Measurements from ENCODE around the gene GRM8. TPM values are rescaled to one million over a fixed set of nuclear protein-coding genes. Genes with fewer than 3 reads are reported as not detected.

GRM8 gene
- total and polyA plus RNA-seq, 4 donors, result 0.28 to 4.9 (median 2.8) TPM

DNA sequence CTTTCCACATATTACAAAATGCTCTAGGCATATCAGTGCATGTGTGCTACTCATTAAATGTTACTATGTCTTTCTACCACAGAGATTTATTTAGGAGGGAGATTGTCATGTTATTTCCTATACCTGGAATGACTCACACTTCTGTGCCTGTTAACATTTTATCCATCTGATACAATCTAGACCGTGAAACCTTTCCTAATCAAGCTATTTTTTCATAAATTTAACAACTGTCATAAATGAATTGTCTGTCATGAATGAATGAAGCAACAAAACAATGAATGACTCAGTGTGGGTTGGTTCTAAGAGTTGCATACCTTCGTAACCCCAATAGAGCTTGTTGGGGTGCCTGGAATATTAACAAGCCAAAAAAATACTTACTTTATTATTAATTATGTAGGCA lies 554.3 kb downstream of the GRM8 start:
- Histone ChIP-seq H3K9ac (ENCODE audit: low read depth in 1 of 2, low read length in 2 of 2) (no peak overlapping the region), H3K4me3 (ENCODE audit: low read depth in 1 of 3, low read length in 3 of 3) (no peak overlapping the region), H3K27me3 (ENCODE audit: control insufficient read depth in 4 of 4, insufficient read depth in 4 of 4, low read length in 3 of 4) (no peaks in the 10 kb centered on the region), H3K4me1 (ENCODE audit: control insufficient read depth in 4 of 4, insufficient read depth in 4 of 4, low read length in 3 of 4) (no peaks in the 10 kb centered on the region), H3K36me3 (ENCODE audit: control insufficient read depth in 4 of 4, insufficient read depth in 3 of 4, low read depth in 1 of 4, low read length in 3 of 4) (no peaks in the 10 kb centered on the region), H3K9me3 (ENCODE audit: control insufficient read depth in 4 of 4, low read length in 3 of 4) (no peaks in the 10 kb centered on the region), H3K27ac (ENCODE audit: low read depth in 1 of 2, low read length in 2 of 2) (no peak overlapping the region)
- TF ChIP-seq, protein P1, sequence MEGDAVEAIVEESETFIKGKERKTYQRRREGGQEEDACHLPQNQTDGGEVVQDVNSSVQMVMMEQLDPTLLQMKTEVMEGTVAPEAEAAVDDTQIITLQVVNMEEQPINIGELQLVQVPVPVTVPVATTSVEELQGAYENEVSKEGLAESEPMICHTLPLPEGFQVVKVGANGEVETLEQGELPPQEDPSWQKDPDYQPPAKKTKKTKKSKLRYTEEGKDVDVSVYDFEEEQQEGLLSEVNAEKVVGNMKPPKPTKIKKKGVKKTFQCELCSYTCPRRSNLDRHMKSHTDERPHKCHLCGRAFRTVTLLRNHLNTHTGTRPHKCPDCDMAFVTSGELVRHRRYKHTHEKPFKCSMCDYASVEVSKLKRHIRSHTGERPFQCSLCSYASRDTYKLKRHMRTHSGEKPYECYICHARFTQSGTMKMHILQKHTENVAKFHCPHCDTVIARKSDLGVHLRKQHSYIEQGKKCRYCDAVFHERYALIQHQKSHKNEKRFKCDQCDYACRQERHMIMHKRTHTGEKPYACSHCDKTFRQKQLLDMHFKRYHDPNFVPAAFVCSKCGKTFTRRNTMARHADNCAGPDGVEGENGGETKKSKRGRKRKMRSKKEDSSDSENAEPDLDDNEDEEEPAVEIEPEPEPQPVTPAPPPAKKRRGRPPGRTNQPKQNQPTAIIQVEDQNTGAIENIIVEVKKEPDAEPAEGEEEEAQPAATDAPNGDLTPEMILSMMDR (IDR thresholded peaks at IDR 0.05; ENCODE audit: low read depth, low read length, missing input control), result no peak
- TF ChIP-seq, protein P2, sequence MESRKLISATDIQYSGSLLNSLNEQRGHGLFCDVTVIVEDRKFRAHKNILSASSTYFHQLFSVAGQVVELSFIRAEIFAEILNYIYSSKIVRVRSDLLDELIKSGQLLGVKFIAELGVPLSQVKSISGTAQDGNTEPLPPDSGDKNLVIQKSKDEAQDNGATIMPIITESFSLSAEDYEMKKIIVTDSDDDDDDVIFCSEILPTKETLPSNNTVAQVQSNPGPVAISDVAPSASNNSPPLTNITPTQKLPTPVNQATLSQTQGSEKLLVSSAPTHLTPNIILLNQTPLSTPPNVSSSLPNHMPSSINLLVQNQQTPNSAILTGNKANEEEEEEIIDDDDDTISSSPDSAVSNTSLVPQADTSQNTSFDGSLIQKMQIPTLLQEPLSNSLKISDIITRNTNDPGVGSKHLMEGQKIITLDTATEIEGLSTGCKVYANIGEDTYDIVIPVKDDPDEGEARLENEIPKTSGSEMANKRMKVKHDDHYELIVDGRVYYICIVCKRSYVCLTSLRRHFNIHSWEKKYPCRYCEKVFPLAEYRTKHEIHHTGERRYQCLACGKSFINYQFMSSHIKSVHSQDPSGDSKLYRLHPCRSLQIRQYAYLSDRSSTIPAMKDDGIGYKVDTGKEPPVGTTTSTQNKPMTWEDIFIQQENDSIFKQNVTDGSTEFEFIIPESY (IDR thresholded peaks at IDR 0.05), result no peak
- no peak for TF ChIP-seq GABPA (IDR thresholded peaks at IDR 0.05 in 1 of 2, conservative IDR thresholded peaks at IDR 0.05 in 1 of 2)
- no peak for DNase-seq (ENCODE audit: low spot score)
- 79% methylated on average over 2 of the region's 2 CpGs for WGBS

DNA sequence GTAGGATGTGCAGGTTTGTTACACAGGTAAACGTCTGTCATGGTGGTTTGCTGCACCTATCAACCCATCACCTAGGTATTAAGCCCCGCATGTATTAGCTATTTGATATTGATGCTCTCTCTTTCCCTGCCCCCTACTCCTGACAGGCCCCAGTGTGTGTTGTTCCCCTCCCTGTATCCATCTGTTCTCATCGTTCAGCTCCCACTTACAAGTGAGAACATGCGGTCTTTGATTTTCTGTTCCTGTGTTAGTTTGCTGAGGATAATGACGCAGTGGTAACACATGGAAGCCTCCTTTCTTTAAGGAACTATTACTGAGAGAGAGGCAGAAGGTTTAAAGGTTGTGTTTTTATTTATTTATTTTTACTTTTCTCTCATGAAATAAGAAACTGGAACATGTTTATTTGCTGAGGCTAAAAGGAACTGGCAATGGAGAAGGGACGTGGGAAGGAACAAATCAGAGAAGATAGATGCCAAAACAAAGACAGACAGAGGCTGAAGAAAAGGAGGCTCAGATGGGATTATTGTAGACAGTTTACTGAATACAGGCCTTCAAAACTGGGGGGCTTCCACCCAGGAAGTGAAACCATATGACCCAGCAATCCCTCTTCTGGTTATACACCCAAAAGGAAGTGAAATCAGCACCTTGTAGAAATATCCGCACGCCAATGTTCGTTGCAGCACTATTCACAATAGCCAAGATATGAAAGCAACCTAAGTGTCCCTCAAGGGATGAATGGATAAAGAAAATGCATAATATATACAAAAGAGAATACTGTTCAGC lies 556.3 kb downstream of the GRM8 start:
- H3K27me3 ChIP-seq (ENCODE audit: control insufficient read depth in 4 of 4, insufficient read depth in 4 of 4, low read length in 3 of 4), result no peaks in the 10 kb centered on the region
- WGBS, result 87% methylated on average over 9 of the region's 9 CpGs
- no peak overlapping the region for H3K9ac ChIP-seq (ENCODE audit: low read depth in 1 of 2, low read length in 2 of 2)
- no peaks in the 10 kb centered on the region for H3K9me3 ChIP-seq (ENCODE audit: control insufficient read depth in 4 of 4, low read length in 3 of 4)
- H3K4me3 ChIP-seq (ENCODE audit: low read depth in 1 of 3, low read length in 3 of 3), result no peak overlapping the region
- no peak for TF ChIP-seq HNF4G (IDR thresholded peaks at IDR 0.05)
- TF ChIP-seq RAD21 (IDR thresholded peaks at IDR 0.05), result no peak
- TF ChIP-seq FOXA1 (IDR thresholded peaks at IDR 0.05), result no peak
- TF ChIP-seq, protein P3, sequence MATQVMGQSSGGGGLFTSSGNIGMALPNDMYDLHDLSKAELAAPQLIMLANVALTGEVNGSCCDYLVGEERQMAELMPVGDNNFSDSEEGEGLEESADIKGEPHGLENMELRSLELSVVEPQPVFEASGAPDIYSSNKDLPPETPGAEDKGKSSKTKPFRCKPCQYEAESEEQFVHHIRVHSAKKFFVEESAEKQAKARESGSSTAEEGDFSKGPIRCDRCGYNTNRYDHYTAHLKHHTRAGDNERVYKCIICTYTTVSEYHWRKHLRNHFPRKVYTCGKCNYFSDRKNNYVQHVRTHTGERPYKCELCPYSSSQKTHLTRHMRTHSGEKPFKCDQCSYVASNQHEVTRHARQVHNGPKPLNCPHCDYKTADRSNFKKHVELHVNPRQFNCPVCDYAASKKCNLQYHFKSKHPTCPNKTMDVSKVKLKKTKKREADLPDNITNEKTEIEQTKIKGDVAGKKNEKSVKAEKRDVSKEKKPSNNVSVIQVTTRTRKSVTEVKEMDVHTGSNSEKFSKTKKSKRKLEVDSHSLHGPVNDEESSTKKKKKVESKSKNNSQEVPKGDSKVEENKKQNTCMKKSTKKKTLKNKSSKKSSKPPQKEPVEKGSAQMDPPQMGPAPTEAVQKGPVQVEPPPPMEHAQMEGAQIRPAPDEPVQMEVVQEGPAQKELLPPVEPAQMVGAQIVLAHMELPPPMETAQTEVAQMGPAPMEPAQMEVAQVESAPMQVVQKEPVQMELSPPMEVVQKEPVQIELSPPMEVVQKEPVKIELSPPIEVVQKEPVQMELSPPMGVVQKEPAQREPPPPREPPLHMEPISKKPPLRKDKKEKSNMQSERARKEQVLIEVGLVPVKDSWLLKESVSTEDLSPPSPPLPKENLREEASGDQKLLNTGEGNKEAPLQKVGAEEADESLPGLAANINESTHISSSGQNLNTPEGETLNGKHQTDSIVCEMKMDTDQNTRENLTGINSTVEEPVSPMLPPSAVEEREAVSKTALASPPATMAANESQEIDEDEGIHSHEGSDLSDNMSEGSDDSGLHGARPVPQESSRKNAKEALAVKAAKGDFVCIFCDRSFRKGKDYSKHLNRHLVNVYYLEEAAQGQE (IDR thresholded peaks at IDR 0.05), result no peak
- TF ChIP-seq HNF4A (conservative IDR thresholded peaks at IDR 0.05), result no peak
- no peak for TF ChIP-seq NR2F2 (IDR thresholded peaks at IDR 0.05)
- TF ChIP-seq, protein P4, sequence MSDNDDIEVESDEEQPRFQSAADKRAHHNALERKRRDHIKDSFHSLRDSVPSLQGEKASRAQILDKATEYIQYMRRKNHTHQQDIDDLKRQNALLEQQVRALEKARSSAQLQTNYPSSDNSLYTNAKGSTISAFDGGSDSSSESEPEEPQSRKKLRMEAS (IDR thresholded peaks at IDR 0.05), result no peak
- TF ChIP-seq EGR1 (IDR thresholded peaks at IDR 0.05; ENCODE audit: low read depth in 2 of 2), result no peak
- TF ChIP-seq, protein P5, sequence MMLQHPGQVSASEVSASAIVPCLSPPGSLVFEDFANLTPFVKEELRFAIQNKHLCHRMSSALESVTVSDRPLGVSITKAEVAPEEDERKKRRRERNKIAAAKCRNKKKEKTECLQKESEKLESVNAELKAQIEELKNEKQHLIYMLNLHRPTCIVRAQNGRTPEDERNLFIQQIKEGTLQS (IDR thresholded peaks at IDR 0.05), result no peak
- TF ChIP-seq FOXA2 (IDR thresholded peaks at IDR 0.05), result no peak
- TF ChIP-seq RXRA (IDR thresholded peaks at IDR 0.05), result no peak
- TF ChIP-seq, protein P2 (IDR thresholded peaks at IDR 0.05), result no peak
- TF ChIP-seq JUND (IDR thresholded peaks at IDR 0.05), result no peak
- TF ChIP-seq YY1 (IDR thresholded peaks at IDR 0.05), result no peak
- TF ChIP-seq, protein P1 (IDR thresholded peaks at IDR 0.05; ENCODE audit: low read depth, low read length, missing input control), result no peak
- H3K27ac ChIP-seq (ENCODE audit: low read depth in 1 of 2, low read length in 2 of 2), result no peak overlapping the region
- DNase-seq (ENCODE audit: low spot score), result no peak
- no peaks in the 10 kb centered on the region for H3K4me1 ChIP-seq (ENCODE audit: control insufficient read depth in 4 of 4, insufficient read depth in 4 of 4, low read length in 3 of 4)
- H3K36me3 ChIP-seq (ENCODE audit: control insufficient read depth in 4 of 4, insufficient read depth in 3 of 4, low read depth in 1 of 4, low read length in 3 of 4), result no peaks in the 10 kb centered on the region
